GF-D8 (cell line): ENCODE results near the gene DUOX1.

Source experiments
- DNase-seq: peaks from one replicate; lab custom pipeline; 2025; lab: John Stamatoyannopoulos, UW

The DUOX1 gene

GRCh38 chr15:45168751-45169551 is 39.2 kb downstream of the DUOX1 start:
- no peak for DNase-seq

GRCh38 chr15:45169608-45170480 is 40.0 kb downstream of the DUOX1 start:
- DNase-seq, result no peak

- no peak for DNase-seq
Measured at GRCh38 chr15:45171912-45172311, 42.1 kb downstream of the DUOX1 start.

GRCh38 chr15:45174069-45174468 is 44.3 kb downstream of the DUOX1 start:
- no peak for DNase-seq

GRCh38 chr15:45174577-45174976 is 44.8 kb downstream of the DUOX1 start:
- DNase-seq, result no peak

- no peak for DNase-seq
Measured at GRCh38 chr15:45177285-45177684, 47.5 kb downstream of the DUOX1 start.

- no peak for DNase-seq
Measured at GRCh38 chr15:45179221-45179985, 49.6 kb downstream of the DUOX1 start.

GRCh38 chr15:45180201-45180600 is 50.4 kb downstream of the DUOX1 start:
- no peak for DNase-seq

- DNase-seq, result no peak
Measured at GRCh38 chr15:45180648-45181436, 51.0 kb downstream of the DUOX1 start.

- DNase-seq, result no peak
Measured at GRCh38 chr15:45181491-45182285, 51.9 kb downstream of the DUOX1 start.

GRCh38 chr15:45182996-45183395 is 53.2 kb downstream of the DUOX1 start:
- no peak for DNase-seq

- DNase-seq, result no peak
Measured at GRCh38 chr15:45183511-45183910, 53.7 kb downstream of the DUOX1 start.

GRCh38 chr15:45184562-45185041 is 54.8 kb downstream of the DUOX1 start:
- no peak for DNase-seq

- DNase-seq, result no peak
Measured at GRCh38 chr15:45185069-45185779, 55.4 kb downstream of the DUOX1 start.

- no peak for DNase-seq
Measured at GRCh38 chr15:45185903-45186770, 56.3 kb downstream of the DUOX1 start.

- no peak for DNase-seq
Measured at GRCh38 chr15:45186771-45187577, 57.2 kb downstream of the DUOX1 start.

- DNase-seq, result no peak
Measured at GRCh38 chr15:45187578-45187893, 57.7 kb downstream of the DUOX1 start.
